PC-3 (cell line): Measurements from ENCODE around the gene ASCC2. TPM values are rescaled to one million over a fixed set of nuclear protein-coding genes. Genes with fewer than 3 reads are reported as not detected.
"Not testable (repeated sequence)": the region's sequence is repeated elsewhere in the genome, so short reads cannot be mapped to it uniquely, and the experiment has no call there.

Source experiments
- ATAC-seq: fragments of 200-7000 bp; cut with Tn5 transposase; 2 replicates; pipeline ENCODE4 v1.9.1; 2020; ENCODE audit warnings: mild to moderate bottlenecking, moderate library complexity
- BruUV-seq: library from RNA; stranded (reverse); fragments of 400-500 nt; replicated peaks from 2 replicates; lab custom pipeline; 2021; lab: Mats Ljungman, UMichigan
- CTCF ChIA-PET: fragments of 300-600 bp; sonication (Branson Sonifier 250); formaldehyde crosslinking; loops from one replicate; lab custom pipeline; 2022; ENCODE audit warnings: antibody characterized with exemption; lab: Charles Lee
- POLR2A ChIA-PET: fragments of 300-600 bp; sonication (Branson Sonifier 250); formaldehyde crosslinking; loops from one replicate; lab custom pipeline; 2022; ENCODE audit warnings: antibody characterized with exemption; ENCODE audit not compliant: unreplicated experiment; lab: Charles Lee
- DNase-seq: peaks from one replicate; pipeline ENCODE4 v3.0.0-alpha.2; 2015
- H2AFZ ChIP-seq: fragments of 300-600 bp; sonication (generic); 2 replicates; pipeline ENCODE4 v1.6.0; 2016; ENCODE audit warnings: antibody characterized with exemption, low read length
- H3F3A ChIP-seq: fragments of 300-600 bp; sonication (generic); one replicate; pipeline ENCODE4 v1.6.0; 2017; ENCODE audit warnings: antibody characterized with exemption, low read length, control low read depth, mild to moderate bottlenecking; ENCODE audit not compliant: unreplicated experiment
- H3K27ac ChIP-seq: fragments of 300-600 bp; sonication (generic); 2 replicates; pipeline ENCODE4 v1.5.1; 2016; ENCODE audit warnings: mild to moderate bottlenecking, low read length
- H3K27me3 ChIP-seq: fragments of 300-600 bp; sonication (generic); 2 replicates; pipeline ENCODE4 v1.6.1; 2016; ENCODE audit warnings: low read length, mixed read lengths
- H3K36me3 ChIP-seq: fragments of 300-600 bp; sonication (generic); 2 replicates; pipeline ENCODE4 v1.6.1; 2016; ENCODE audit warnings: low read depth, mixed run types, low read length, mixed read lengths
- H3K4me1 ChIP-seq: fragments of 300-600 bp; sonication (generic); 2 replicates; pipeline ENCODE4 v1.5.1; 2016; ENCODE audit warnings: low read length; ENCODE audit not compliant: insufficient read depth
- H3K4me2 ChIP-seq: fragments of 300-600 bp; sonication (generic); 2 replicates; pipeline ENCODE4 v1.6.0; 2016; ENCODE audit warnings: low read length
- H3K4me3 ChIP-seq: fragments of 300-600 bp; sonication (generic); 2 replicates; pipeline ENCODE4 v1.5.1; 2016; ENCODE audit warnings: mild to moderate bottlenecking, low read length, mixed read lengths
- H3K79me2 ChIP-seq: fragments of 300-600 bp; sonication (generic); 2 replicates; pipeline ENCODE4 v1.6.1; 2017; ENCODE audit warnings: low read length, mixed read lengths
- H3K9ac ChIP-seq: fragments of 300-600 bp; sonication (generic); 2 replicates; pipeline ENCODE4 v1.6.0; 2016; ENCODE audit warnings: mild to moderate bottlenecking, low read length
- H3K9me2 ChIP-seq: fragments of 300-600 bp; sonication (generic); replicated peaks from 2 replicates; pipeline ENCODE4 v1.6.1; 2016; ENCODE audit warnings: mixed run types, low read length, mixed read lengths
- H3K9me3 ChIP-seq: fragments of 300-600 bp; sonication (generic); 2 replicates; pipeline ENCODE4 v1.6.1; 2016; ENCODE audit warnings: low read length, mixed read lengths
- H4K20me1 ChIP-seq: fragments of 300-600 bp; sonication (generic); 2 replicates; pipeline ENCODE4 v1.6.1; 2016; ENCODE audit warnings: low read length, mixed read lengths
- CTCF ChIP-seq: fragments of 300-600 bp; sonication (generic); conservative IDR thresholded peaks from 2 replicates; pipeline ENCODE4 v1.5.1; 2017; ENCODE audit warnings: antibody characterized with exemption, low read depth, mild to moderate bottlenecking, low read length
- EZH2 ChIP-seq: fragments of 300-600 bp; sonication (generic); IDR thresholded peaks from one replicate; pipeline ENCODE4 v1.6.1; 2017; ENCODE audit warnings: antibody characterized with exemption, mild to moderate bottlenecking, low read length; ENCODE audit not compliant: unreplicated experiment
- EZH2phosphoT487 ChIP-seq: fragments of 300-600 bp; sonication (generic); IDR thresholded peaks from 2 replicates; pipeline ENCODE4 v1.6.1; 2018; ENCODE audit warnings: mild to moderate bottlenecking, antibody characterized with exemption, low read length, borderline replicate concordance
- intact Hi-C: fragments of 100-400 bp; cut with micrococcal nuclease; formaldehyde crosslinking; loops from 2 replicates; pipeline ENCODE4 v1.9.0; 2023
- total RNA-seq: library from RNA; depleted of rRNA; stranded (reverse); fragments of >200 nt; gene quantifications from 2 replicates; pipeline ENCODE4 v1.2.3, GENCODE V29; 2014

Gene ASCC2
- total RNA-seq, 1 experiment from 2014 or later = 37.0 TPM

- no peaks in the 10 kb centered on the region for H4K20me1 ChIP-seq
- no peaks in the 10 kb centered on the region for H3F3A ChIP-seq
- H3K4me1 ChIP-seq = no peaks in the 10 kb centered on the region
- H3K4me2 ChIP-seq = no peak overlapping the region
- POLR2A ChIA-PET = no interaction called here
- peak; percentile 47 for DNase-seq
- no peaks in the 10 kb centered on the region for H3K79me2 ChIP-seq
- no peak overlapping the region for H2AFZ ChIP-seq
- no peaks in the 10 kb centered on the region for H3K9me2 ChIP-seq
- intact Hi-C loops = no loop called here
- no peak overlapping the region for H3K4me3 ChIP-seq
- peak; percentile 42 for ATAC-seq
- CTCF ChIA-PET = no interaction called here
- no TSS peak for BruUV-seq
- no peak overlapping the region for H3K9ac ChIP-seq
- H3K36me3 ChIP-seq = no peaks in the 10 kb centered on the region
- H3K27ac ChIP-seq = no peak overlapping the region
- no peaks in the 10 kb centered on the region for H3K27me3 ChIP-seq
- no peaks in the 10 kb centered on the region for H3K9me3 ChIP-seq
- no peak for TF ChIP-seq CTCF
- no peak for TF ChIP-seq EZH2phosphoT487
- no peak for TF ChIP-seq EZH2
Measured at GRCh38 chr22:29756341-29756740, 81.7 kb downstream of the ASCC2 start.

- no peak for TF ChIP-seq EZH2phosphoT487
- no peak for TF ChIP-seq CTCF
- TF ChIP-seq EZH2 = no peak
- no peak overlapping the region for H3K4me3 ChIP-seq
- no TSS peak for BruUV-seq
- CTCF ChIA-PET = no interaction called here
- no peaks in the 10 kb centered on the region for H3K79me2 ChIP-seq
- H3K4me2 ChIP-seq = no peak overlapping the region
- H3K36me3 ChIP-seq = no peaks in the 10 kb centered on the region
- no peaks in the 10 kb centered on the region for H3K9me3 ChIP-seq
- H2AFZ ChIP-seq = no peak overlapping the region
- DNase-seq (no peak), ATAC-seq (no peak)
- H3K9me2 ChIP-seq = no peaks in the 10 kb centered on the region
- no peaks in the 10 kb centered on the region for H4K20me1 ChIP-seq
- H3F3A ChIP-seq = no peaks in the 10 kb centered on the region
- H3K27me3 ChIP-seq = no peaks in the 10 kb centered on the region
- no peak overlapping the region for H3K27ac ChIP-seq
- no peak overlapping the region for H3K9ac ChIP-seq
- POLR2A ChIA-PET = no interaction called here
- intact Hi-C loops = no loop called here
- no peaks in the 10 kb centered on the region for H3K4me1 ChIP-seq
Measured at GRCh38 chr22:29755889-29756288, 82.2 kb downstream of the ASCC2 start.

- BruUV-seq, H3K27ac ChIP-seq, H3K9me2 ChIP-seq, DNase-seq, CTCF ChIA-PET, H3K36me3 ChIP-seq, H3F3A ChIP-seq, H3K9ac ChIP-seq, POLR2A ChIA-PET, H4K20me1 ChIP-seq, intact Hi-C loops, H3K4me2 ChIP-seq, ATAC-seq, H3K79me2 ChIP-seq, H3K4me3 ChIP-seq, H3K4me1 ChIP-seq, H2AFZ ChIP-seq, H3K9me3 ChIP-seq, H3K27me3 ChIP-seq: not testable (repeated sequence)
Measured at GRCh38 chr22:29754658-29755395, 83.2 kb downstream of the ASCC2 start.
